ENCODE data around the gene ATR. TPM values are rescaled to one million over a fixed set of nuclear protein-coding genes. Genes with fewer than 3 reads are reported as not detected.

ATR gene
- total RNA-seq, 1 donor from 2014 or later = 9.1 TPM

GRCh38 chr3:142543307-142543706, 35.2 kb downstream of the ATR start:
- no peaks in the 10 kb centered on the region for H3K4me1 ChIP-seq
- H3K36me3 ChIP-seq = peaks cover 30% of the 10 kb centered on the region
- H3K27me3 ChIP-seq (ENCODE audit: low read depth) = no peaks in the 10 kb centered on the region
- TF ChIP-seq CTCF (IDR thresholded peaks at IDR 0.05; ENCODE audit: borderline replicate concordance) = no peak
- H3K9me3 ChIP-seq (replicated peaks) = no peaks in the 10 kb centered on the region
- DNase-seq = no peak
- no peak overlapping the region for H3K27ac ChIP-seq (replicated peaks)
- intact Hi-C loops (cut with micrococcal nuclease) = no loop called here
- no peak overlapping the region for H3K4me3 ChIP-seq

DNA sequence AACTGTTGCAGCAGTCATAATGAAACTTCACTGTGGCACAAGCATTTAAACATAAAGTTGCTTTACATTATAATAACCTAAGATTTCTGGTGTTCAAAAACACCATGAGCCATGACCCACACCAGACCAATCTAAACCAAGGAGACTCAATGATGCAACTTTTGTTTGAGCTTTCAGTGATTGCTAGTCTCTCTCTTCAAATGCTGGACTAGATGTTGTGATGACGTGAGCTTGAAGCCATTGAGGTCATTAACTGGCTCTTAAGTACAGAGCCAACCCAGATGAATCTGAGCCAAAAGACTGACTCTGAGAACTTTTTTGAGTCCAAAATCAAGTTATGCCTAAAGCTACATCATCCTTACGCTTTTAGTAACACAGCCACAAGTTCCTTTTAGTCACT, 36.5 kb downstream of the ATR start:
- no peaks in the 10 kb centered on the region for H3K27me3 ChIP-seq (ENCODE audit: low read depth)
- no peaks in the 10 kb centered on the region for H3K9me3 ChIP-seq (replicated peaks)
- intact Hi-C loops (cut with micrococcal nuclease) = no loop called here
- no peak overlapping the region for H3K27ac ChIP-seq (replicated peaks)
- no peaks in the 10 kb centered on the region for H3K4me1 ChIP-seq
- DNase-seq = no peak
- peaks cover 27% of the 10 kb centered on the region for H3K36me3 ChIP-seq
- no peak for TF ChIP-seq CTCF (IDR thresholded peaks at IDR 0.05; ENCODE audit: borderline replicate concordance)
- no peak overlapping the region for H3K4me3 ChIP-seq

DNA sequence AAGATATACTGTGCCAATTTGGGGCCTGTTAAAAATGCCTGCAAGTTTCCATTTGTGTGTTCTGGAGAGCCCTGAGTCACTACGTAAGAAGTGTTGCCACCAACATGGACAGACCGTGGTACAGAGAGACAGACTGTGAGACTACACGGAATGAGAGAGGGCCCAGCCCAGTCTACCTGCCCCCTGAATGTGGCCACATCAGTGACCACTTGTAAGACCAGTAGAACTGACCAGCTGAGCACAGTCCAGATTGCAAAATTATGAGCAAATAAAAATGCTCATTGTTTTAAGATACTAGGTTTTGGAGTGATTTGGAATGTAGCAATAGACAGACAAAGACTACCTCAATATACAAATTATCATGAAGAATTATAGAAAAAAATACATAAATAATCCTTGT, 42.0 kb downstream of the ATR start:
- Histone ChIP-seq H3K4me1 (no peaks in the 10 kb centered on the region), H3K9me3 (replicated peaks) (no peaks in the 10 kb centered on the region), H3K4me3 (no peak overlapping the region), H3K27me3 (ENCODE audit: low read depth) (no peaks in the 10 kb centered on the region), H3K27ac (replicated peaks) (no peak overlapping the region), H3K36me3 (peaks cover 60% of the 10 kb centered on the region)
- no peak for TF ChIP-seq CTCF (IDR thresholded peaks at IDR 0.05; ENCODE audit: borderline replicate concordance)
- intact Hi-C loops (cut with micrococcal nuclease) = no loop called here
- DNase-seq = no peak

- H3K4me1 ChIP-seq = no peaks in the 10 kb centered on the region
- no peaks in the 10 kb centered on the region for H3K9me3 ChIP-seq (replicated peaks)
- no peaks in the 10 kb centered on the region for H3K27me3 ChIP-seq (ENCODE audit: low read depth)
- DNase-seq = no peak
- no peak overlapping the region for H3K27ac ChIP-seq (replicated peaks)
- TF ChIP-seq CTCF (IDR thresholded peaks at IDR 0.05; ENCODE audit: borderline replicate concordance) = no peak
- H3K4me3 ChIP-seq = no peak overlapping the region
- intact Hi-C loops (cut with micrococcal nuclease) = no loop called here
- H3K36me3 ChIP-seq = peaks cover 60% of the 10 kb centered on the region
Observed at GRCh38 chr3:142534543-142534942, 44.0 kb downstream of the ATR start.

DNA sequence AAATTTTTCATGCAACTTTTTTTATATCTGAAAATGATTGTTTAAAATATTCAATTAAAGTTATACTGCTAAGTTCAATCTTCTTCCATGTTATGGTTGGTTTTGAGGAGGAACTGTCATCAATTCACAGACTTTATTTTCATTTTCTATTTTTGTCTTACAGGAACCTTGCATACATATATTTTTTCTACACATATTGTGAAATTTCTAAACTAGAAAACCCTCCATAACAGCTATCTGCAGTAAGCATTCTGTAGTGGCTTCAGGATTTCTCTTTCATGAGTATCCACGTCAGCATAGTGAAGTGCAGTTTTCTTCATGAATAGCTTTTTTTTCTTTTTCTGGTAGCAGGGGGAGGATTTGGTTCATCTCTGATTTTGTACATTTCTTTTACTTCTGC, 48.2 kb downstream of the ATR start:
- Histone ChIP-seq H3K4me3 (no peak overlapping the region), H3K27me3 (ENCODE audit: low read depth) (no peaks in the 10 kb centered on the region), H3K4me1 (no peaks in the 10 kb centered on the region), H3K36me3 (peaks cover 35% of the 10 kb centered on the region), H3K9me3 (replicated peaks) (no peaks in the 10 kb centered on the region), H3K27ac (replicated peaks) (no peak overlapping the region)
- no peak for DNase-seq
- no peak for TF ChIP-seq CTCF (IDR thresholded peaks at IDR 0.05; ENCODE audit: borderline replicate concordance)
- intact Hi-C loops (cut with micrococcal nuclease) = no loop called here
